ENCODE data around the gene CCDC137. TPM values are rescaled to one million over a fixed set of nuclear protein-coding genes. Genes with fewer than 3 reads are reported as not detected.

The CCDC137 gene
- total and polyA plus RNA-seq, 2 of the 13 experiments (the other 11 are each of a cell fraction or from before 2014, with no cell fraction given) = 14.6 to 39.1 TPM

- TF ChIP-seq, protein P1, sequence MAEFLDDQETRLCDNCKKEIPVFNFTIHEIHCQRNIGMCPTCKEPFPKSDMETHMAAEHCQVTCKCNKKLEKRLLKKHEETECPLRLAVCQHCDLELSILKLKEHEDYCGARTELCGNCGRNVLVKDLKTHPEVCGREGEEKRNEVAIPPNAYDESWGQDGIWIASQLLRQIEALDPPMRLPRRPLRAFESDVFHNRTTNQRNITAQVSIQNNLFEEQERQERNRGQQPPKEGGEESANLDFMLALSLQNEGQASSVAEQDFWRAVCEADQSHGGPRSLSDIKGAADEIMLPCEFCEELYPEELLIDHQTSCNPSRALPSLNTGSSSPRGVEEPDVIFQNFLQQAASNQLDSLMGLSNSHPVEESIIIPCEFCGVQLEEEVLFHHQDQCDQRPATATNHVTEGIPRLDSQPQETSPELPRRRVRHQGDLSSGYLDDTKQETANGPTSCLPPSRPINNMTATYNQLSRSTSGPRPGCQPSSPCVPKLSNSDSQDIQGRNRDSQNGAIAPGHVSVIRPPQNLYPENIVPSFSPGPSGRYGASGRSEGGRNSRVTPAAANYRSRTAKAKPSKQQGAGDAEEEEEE (CRISPR knock-in tag; IDR thresholded peaks at IDR 0.05; ENCODE audit: borderline replicate concordance) = no peak
- TF ChIP-seq ZNF382 (CRISPR knock-in tag; IDR thresholded peaks at IDR 0.05; ENCODE audit: borderline replicate concordance) (no peak), MYPOP (CRISPR knock-in tag; IDR thresholded peaks at IDR 0.05) (no peak), ZFY (CRISPR knock-in tag; IDR thresholded peaks at IDR 0.05) (peak; percentile 8; the same call in 1 of the 2 replicates), FIP1L1 (IDR thresholded peaks at IDR 0.05; ENCODE audit: borderline replicate concordance, insufficient read depth, low read depth, low read length) (no peak), RBFOX2 (IDR thresholded peaks at IDR 0.05; ENCODE audit: low read depth, low read length) (peak; percentile 53), NFKBIZ (CRISPR knock-in tag; IDR thresholded peaks at IDR 0.05) (no peak)
- TF ChIP-seq, protein P2, sequence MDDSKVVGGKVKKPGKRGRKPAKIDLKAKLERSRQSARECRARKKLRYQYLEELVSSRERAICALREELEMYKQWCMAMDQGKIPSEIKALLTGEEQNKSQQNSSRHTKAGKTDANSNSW (CRISPR knock-in tag; IDR thresholded peaks at IDR 0.05; ENCODE audit: borderline replicate concordance) = no peak
Measured at GRCh38 chr17:81720267-81721071, 53.9 kb downstream of the CCDC137 start (continued).
